ENCODE measurements around the gene GRM5.
A peak's percentile ranks its signal among the peaks of the same experiment; 100 is the strongest.
"Not testable (repeated sequence)": the region's sequence is repeated elsewhere in the genome, so short reads cannot be mapped to it uniquely, and the experiment has no call there.

The GRM5 gene

GRCh38 chr11:88909500-88909899, 156.3 kb downstream of the GRM5 start:
- no peak for TF ChIP-seq CTCF (IDR thresholded peaks at IDR 0.05; ENCODE audit: low read length, missing control alignments)
- H3K4me3 ChIP-seq (replicated peaks; ENCODE audit: low read depth, low read length), result no peak overlapping the region
- no peak for DNase-seq (ENCODE audit: low read depth)

GRCh38 chr11:88901436-88901835, 164.3 kb downstream of the GRM5 start:
- not testable (repeated sequence) for H3K4me3 ChIP-seq (replicated peaks; ENCODE audit: low read depth, low read length); DNase-seq (ENCODE audit: low read depth)

DNA sequence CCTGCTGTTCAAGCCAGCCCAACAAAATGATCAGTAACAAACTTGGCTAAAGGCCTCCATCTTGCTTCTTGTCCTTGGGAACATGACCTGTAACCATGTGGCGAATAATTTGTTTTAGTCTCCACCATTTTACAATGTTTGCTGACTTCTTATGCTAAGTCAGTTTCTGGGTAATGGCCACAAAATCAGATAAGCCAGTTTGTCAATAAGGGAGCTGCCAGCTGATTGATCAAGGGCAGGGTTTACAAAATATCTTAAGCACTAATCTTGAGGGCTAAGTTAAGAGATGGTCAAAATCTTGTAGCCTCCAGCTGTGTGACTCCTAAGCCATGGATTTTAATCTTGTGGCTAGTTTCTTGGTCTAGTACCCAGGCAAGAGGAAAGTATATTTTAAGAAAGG, 176.9 kb downstream of the GRM5 start:
- not testable (repeated sequence) for H3K4me3 ChIP-seq (replicated peaks; ENCODE audit: low read depth, low read length); DNase-seq (ENCODE audit: low read depth)

GRCh38 chr11:88886796-88887195, 179.0 kb downstream of the GRM5 start:
- peak; percentile 55 for TF ChIP-seq CTCF (IDR thresholded peaks at IDR 0.05; ENCODE audit: low read length, missing control alignments)
- DNase-seq (ENCODE audit: low read depth), result peak; percentile 66
- H3K4me3 ChIP-seq (replicated peaks; ENCODE audit: low read depth, low read length), result no peak overlapping the region

DNA sequence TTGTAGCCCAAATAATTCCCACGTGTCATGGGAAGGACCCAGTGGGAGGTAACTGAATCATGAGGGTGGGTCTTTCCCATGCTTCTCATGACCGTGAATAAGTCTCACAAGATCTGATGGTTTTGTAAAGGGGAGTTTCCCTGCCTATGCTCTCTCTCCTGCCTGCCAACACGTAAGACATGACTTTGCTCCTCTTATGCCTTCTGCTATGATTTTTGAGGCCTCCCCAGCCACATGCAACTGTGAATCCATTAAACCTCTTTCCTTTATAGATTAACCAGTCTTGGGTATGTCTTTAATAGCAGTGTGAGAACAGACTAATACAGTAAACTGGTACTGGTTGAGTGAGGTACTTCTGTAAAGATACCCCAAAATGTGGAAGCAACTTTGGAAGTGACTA, 183.0 kb downstream of the GRM5 start:
- DNase-seq (ENCODE audit: low read depth); H3K4me3 ChIP-seq (replicated peaks; ENCODE audit: low read depth, low read length): not testable (repeated sequence)

- no peak for TF ChIP-seq CTCF (IDR thresholded peaks at IDR 0.05; ENCODE audit: low read length, missing control alignments)
- DNase-seq (ENCODE audit: low read depth), result no peak
- H3K4me3 ChIP-seq (replicated peaks; ENCODE audit: low read depth, low read length), result no peak overlapping the region
These were observed 204.2 kb downstream of the GRM5 start for GRCh38 chr11:88861618-88862017.

DNA sequence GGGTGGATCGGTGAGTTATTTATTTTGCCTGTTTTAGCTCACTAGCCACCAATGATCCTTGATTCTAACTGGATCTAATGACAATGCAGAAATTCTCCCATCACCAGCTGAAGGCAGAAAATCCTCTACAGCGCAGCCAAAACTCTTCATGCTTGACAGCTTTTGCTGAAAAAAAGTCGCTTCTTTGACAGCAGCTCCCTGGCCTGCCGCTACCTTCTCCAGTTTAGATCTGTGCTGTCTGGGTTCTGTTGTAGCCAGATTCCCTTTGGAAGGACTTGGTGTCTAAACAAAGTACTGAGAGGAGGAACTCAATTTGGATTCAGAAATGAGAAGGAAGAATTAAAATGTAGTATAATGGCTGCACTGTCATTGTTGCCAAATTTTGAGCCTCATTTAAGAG, 205.4 kb downstream of the GRM5 start:
- DNase-seq (ENCODE audit: low read depth); H3K4me3 ChIP-seq (replicated peaks; ENCODE audit: low read depth, low read length): not testable (repeated sequence)

GRCh38 chr11:88853963-88854362, 211.8 kb downstream of the GRM5 start:
- H3K4me3 ChIP-seq (replicated peaks; ENCODE audit: low read depth, low read length); DNase-seq (ENCODE audit: low read depth): not testable (repeated sequence)

DNA sequence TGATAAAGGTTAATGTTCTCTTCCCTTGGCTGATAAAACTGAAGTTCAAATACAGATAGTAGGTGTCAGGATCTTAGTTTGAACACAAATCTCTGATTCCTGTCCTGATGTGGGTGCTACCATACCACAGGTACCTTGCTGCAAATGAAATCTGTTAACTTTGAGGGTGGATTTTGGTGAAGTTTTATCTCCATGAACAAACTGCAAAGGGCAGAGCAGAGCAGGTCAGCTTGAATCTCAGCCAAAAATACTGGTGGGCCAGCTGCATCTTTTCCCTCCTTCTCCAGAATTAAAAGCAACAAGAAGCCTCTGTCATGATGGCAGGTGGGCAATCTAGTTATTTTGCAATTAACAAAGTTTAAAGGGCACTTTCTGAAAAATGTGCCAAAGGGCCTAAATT, 214.2 kb downstream of the GRM5 start:
- not testable (repeated sequence) for DNase-seq (ENCODE audit: low read depth); H3K4me3 ChIP-seq (replicated peaks; ENCODE audit: low read depth, low read length)

GRCh38 chr11:88849773-88850172, 216.0 kb downstream of the GRM5 start:
- H3K4me3 ChIP-seq (replicated peaks; ENCODE audit: low read depth, low read length); DNase-seq (ENCODE audit: low read depth): not testable (repeated sequence)

GRCh38 chr11:88849368-88849767, 216.4 kb downstream of the GRM5 start:
- no peak for DNase-seq (ENCODE audit: low read depth)
- H3K4me3 ChIP-seq (replicated peaks; ENCODE audit: low read depth, low read length), result no peak overlapping the region
- no peak for TF ChIP-seq CTCF (IDR thresholded peaks at IDR 0.05; ENCODE audit: low read length, missing control alignments)

DNA sequence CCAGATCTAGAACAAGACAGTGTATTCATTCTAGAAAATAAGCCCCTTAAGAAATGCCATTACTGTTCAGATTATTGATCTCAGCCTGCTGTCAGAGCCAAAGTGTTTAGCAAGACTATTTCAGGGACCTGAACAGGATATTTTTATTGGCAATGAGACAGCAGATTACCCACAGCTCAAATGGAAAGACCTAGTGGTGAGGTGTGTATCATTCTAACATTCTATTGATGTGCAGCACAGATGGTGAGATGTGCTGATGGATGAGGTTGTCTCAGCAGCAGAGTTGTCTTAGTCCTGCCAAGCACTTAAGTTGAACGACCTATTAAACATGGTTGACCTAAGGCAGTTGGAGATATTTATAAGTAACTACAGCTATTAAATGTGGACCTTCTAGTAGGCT, 219.5 kb downstream of the GRM5 start:
- not testable (repeated sequence) for DNase-seq (ENCODE audit: low read depth); H3K4me3 ChIP-seq (replicated peaks; ENCODE audit: low read depth, low read length)

DNA sequence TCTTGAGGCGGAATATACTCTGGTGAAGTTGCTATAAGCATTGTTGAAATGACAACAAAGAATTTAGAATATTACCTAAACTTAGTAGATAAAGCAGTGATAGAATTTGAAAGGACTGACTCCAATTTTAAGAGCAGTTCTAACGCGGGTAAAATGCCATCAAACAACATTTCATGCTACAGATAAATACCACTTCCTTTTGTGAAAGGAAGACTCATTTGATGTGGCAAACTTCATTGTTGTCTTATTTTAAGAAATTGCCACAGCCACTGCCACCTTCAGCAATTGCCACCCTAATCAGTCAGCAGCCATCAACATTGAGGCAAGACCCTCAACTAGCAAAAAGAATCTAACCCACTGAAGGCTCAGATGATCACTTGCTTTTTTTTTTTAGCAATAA, 220.8 kb downstream of the GRM5 start:
- DNase-seq (ENCODE audit: low read depth); H3K4me3 ChIP-seq (replicated peaks; ENCODE audit: low read depth, low read length): not testable (repeated sequence)

DNA sequence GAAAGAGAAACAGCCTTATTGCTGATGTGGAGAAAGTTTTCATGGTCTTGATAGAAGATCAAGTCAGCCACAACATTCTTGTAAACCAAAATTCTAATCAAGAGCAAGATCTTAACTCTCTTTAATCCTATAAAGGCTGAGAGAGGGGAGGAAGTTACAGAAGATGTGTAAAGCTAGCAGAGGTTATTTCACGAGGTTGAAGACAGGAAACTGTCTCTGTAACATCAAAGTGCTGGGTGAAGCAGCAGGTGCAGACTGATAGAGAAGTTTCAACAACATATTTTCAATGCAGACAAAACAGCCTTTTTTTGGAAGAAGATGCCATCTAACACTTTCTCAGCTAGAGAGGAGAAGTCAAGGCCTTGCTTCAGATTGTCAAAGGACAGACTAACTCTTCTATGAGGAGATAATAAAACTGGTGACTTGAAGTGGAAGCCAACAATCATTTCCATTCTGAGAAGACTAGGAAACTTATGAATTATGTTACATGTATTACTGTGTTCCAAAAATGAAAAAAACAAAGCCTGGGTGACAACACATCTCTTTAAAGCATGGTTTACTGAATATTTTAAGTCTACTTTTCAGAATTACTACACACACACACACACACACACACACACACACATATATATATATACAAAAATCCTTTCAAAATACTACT, 221.9 kb downstream of the GRM5 start:
- H3K4me3 ChIP-seq (replicated peaks; ENCODE audit: low read depth, low read length); DNase-seq (ENCODE audit: low read depth): not testable (repeated sequence)

DNA sequence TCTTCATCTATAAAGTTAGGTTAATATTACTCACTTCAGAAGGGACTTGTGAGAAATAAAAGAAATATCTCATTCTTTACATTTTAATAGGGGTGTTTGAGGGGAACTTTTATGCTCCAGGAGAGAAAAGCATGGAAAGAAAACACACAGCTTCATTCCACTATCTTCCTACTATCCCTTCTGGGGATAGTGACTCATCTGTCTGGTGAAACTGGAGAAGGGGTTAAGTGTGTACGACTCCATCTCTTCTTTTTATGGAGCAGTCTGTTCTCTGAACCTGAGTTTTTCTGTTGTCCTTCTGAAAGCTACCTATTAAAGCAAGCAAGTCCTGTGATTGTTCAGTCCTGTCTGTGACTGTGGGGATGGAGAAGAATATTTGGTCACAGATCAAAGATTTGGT, 227.6 kb downstream of the GRM5 start:
- DNase-seq (ENCODE audit: low read depth); H3K4me3 ChIP-seq (replicated peaks; ENCODE audit: low read depth, low read length): not testable (repeated sequence)

Data from fibroblast of pulmonary artery (primary cell).